ENCODE measurements around the gene INPP4B.
A peak's percentile ranks its signal among the peaks of the same experiment; 100 is the strongest.

Gene INPP4B

DNA sequence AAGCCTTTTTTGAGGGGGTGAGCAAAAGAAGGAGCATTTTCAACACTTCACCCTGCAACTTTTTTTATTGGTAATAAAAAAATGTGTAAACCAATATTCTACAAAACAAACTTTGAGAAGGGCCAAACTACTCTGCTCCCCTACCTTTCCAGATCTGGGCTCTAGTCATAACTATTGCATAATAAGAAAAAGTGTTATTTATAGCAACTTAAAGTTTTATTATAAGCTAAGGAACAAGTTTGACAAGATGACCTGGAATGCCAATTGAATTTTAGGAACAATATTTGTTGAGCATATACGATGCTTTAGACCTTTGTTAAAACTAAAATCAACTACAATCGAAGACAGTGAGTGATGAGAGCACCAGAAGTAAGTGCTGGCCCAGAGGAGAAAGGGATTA is 800.1 kb downstream of the INPP4B start:
- WGBS (ENCODE audit: extremely low coverage, insufficient coverage, low lambda C conversion rate), result no CpG with 5 or more reads among the region's 2 CpGs
- no peak overlapping the region for H2BK5ac ChIP-seq (ENCODE audit: low read length)
- no peak for DNase-seq
- no peak overlapping the region for H2BK120ac ChIP-seq (ENCODE audit: low read depth, low read length)
- no peaks in the 10 kb centered on the region for H3K79me1 ChIP-seq (ENCODE audit: low read length)
- H3K4me1 ChIP-seq (ENCODE audit: control insufficient read depth, low read depth, low read length), result no peaks in the 10 kb centered on the region
- H4K5ac ChIP-seq (ENCODE audit: low read length), result no peak overlapping the region
- H3K79me2 ChIP-seq (ENCODE audit: control insufficient read depth, insufficient read depth, low read length), result no peaks in the 10 kb centered on the region
- no peak overlapping the region for H4K8ac ChIP-seq (ENCODE audit: low read depth, low read length)
- H3K27ac ChIP-seq (ENCODE audit: low read depth, low read length), result no peak overlapping the region
- no peak overlapping the region for H3K56ac ChIP-seq (ENCODE audit: low read length)
- no peak overlapping the region for H3K4me2 ChIP-seq (ENCODE audit: low read length)
- H2BK15ac ChIP-seq (replicated peaks; ENCODE audit: low read depth), result no peak overlapping the region
- no peak overlapping the region for H3K9ac ChIP-seq (ENCODE audit: low read length)
- H3K4me3 ChIP-seq (ENCODE audit: low read length), result no peak overlapping the region
- no peak overlapping the region for H2AK5ac ChIP-seq (ENCODE audit: low read length)
- no peak overlapping the region for H3K23ac ChIP-seq (ENCODE audit: low read length)
- no peaks in the 10 kb centered on the region for H3K36me3 ChIP-seq (ENCODE audit: control insufficient read depth, insufficient read depth, low read length)
- H3K27me3 ChIP-seq (ENCODE audit: insufficient read depth, low read length, poor library complexity), result no peaks in the 10 kb centered on the region
- no peak overlapping the region for H3K4ac ChIP-seq (ENCODE audit: low read depth, low read length)
- H3K18ac ChIP-seq (ENCODE audit: low read length), result no peak overlapping the region

DNA sequence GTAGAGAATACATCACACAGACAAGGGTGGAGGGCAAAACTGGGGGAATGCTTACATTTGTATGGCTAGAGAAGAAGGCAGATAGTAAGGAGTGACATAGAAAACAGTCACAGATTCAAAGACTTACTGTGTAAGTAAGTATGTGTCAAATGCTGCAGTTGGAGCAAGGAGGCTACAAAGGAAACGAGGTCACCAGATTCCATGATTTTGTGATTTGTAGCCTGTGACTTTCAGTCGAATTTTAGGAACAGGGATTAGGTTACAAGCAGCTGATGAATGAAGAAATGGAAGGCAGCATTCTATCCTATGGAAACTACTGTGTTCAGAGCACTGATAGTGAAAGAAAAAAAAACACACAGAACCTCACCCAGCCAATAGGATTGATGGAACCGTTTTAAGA is 801.8 kb downstream of the INPP4B start:
- Histone ChIP-seq H3K36me3 (ENCODE audit: control insufficient read depth, insufficient read depth, low read length) (no peaks in the 10 kb centered on the region), H2BK15ac (replicated peaks; ENCODE audit: low read depth) (no peak overlapping the region), H3K27ac (ENCODE audit: low read depth, low read length) (no peak overlapping the region)

DNA sequence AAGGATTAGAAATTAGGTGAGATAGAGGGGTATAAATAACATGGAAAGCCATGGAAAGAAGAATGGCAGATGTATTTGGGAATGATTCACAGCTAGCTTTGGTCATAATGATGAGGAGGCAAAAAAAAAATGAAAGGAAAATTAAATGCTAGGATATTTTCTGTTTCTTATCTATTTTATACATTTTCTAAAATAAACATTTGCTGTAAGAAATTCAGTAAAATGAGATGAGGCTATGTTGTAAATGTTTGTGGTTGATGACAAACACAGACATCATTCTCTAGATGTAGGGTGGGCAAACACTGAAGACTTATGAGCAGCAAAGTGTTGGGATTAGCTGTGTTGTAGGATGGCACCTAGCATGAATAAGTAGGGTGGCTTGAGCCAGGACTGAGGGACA is 802.6 kb downstream of the INPP4B start:
- no peaks in the 10 kb centered on the region for H3K27me3 ChIP-seq (ENCODE audit: insufficient read depth, low read length, poor library complexity)
- no peak overlapping the region for H2AK5ac ChIP-seq (ENCODE audit: low read length)
- no peaks in the 10 kb centered on the region for H3K79me1 ChIP-seq (ENCODE audit: low read length)
- H3K4me2 ChIP-seq (ENCODE audit: low read length), result no peak overlapping the region
- H3K9ac ChIP-seq (ENCODE audit: low read length), result no peak overlapping the region
- no peak overlapping the region for H4K8ac ChIP-seq (ENCODE audit: low read depth, low read length)
- no peak for DNase-seq
- no peak overlapping the region for H2BK120ac ChIP-seq (ENCODE audit: low read depth, low read length)
- H3K4me1 ChIP-seq (ENCODE audit: control insufficient read depth, low read depth, low read length), result no peaks in the 10 kb centered on the region
- H3K18ac ChIP-seq (ENCODE audit: low read length), result no peak overlapping the region
- no peak overlapping the region for H3K4me3 ChIP-seq (ENCODE audit: low read length)
- H2BK15ac ChIP-seq (replicated peaks; ENCODE audit: low read depth), result no peak overlapping the region
- H3K56ac ChIP-seq (ENCODE audit: low read length), result no peak overlapping the region
- H3K79me2 ChIP-seq (ENCODE audit: control insufficient read depth, insufficient read depth, low read length), result no peaks in the 10 kb centered on the region
- H3K23ac ChIP-seq (ENCODE audit: low read length), result no peak overlapping the region
- H3K36me3 ChIP-seq (ENCODE audit: control insufficient read depth, insufficient read depth, low read length), result no peaks in the 10 kb centered on the region
- H3K27ac ChIP-seq (ENCODE audit: low read depth, low read length), result no peak overlapping the region
- no peak overlapping the region for H4K5ac ChIP-seq (ENCODE audit: low read length)
- H2BK5ac ChIP-seq (ENCODE audit: low read length), result no peak overlapping the region
- no peak overlapping the region for H3K4ac ChIP-seq (ENCODE audit: low read depth, low read length)

More for the DNA sequence above, 801.8 kb downstream of the INPP4B start:
- Histone ChIP-seq H4K5ac (ENCODE audit: low read length) (no peak overlapping the region), H3K4ac (ENCODE audit: low read depth, low read length) (no peak overlapping the region), H4K8ac (ENCODE audit: low read depth, low read length) (no peak overlapping the region), H3K79me2 (ENCODE audit: control insufficient read depth, insufficient read depth, low read length) (no peaks in the 10 kb centered on the region), H3K56ac (ENCODE audit: low read length) (no peak overlapping the region), H3K4me1 (ENCODE audit: control insufficient read depth, low read depth, low read length) (no peaks in the 10 kb centered on the region), H2AK5ac (ENCODE audit: low read length) (no peak overlapping the region), H2BK120ac (ENCODE audit: low read depth, low read length) (no peak overlapping the region), H3K9ac (ENCODE audit: low read length) (no peak overlapping the region), H3K18ac (ENCODE audit: low read length) (no peak overlapping the region), H3K4me2 (ENCODE audit: low read length) (no peak overlapping the region), H3K79me1 (ENCODE audit: low read length) (no peaks in the 10 kb centered on the region), H3K23ac (ENCODE audit: low read length) (no peak overlapping the region), H2BK5ac (ENCODE audit: low read length) (no peak overlapping the region), H3K27me3 (ENCODE audit: insufficient read depth, low read length, poor library complexity) (no peaks in the 10 kb centered on the region), H3K4me3 (ENCODE audit: low read length) (no peak overlapping the region)
- peak; percentile 49 for DNase-seq
- WGBS (ENCODE audit: extremely low coverage, insufficient coverage, low lambda C conversion rate), result no CpG with 5 or more reads among the region's 3 CpGs

DNA sequence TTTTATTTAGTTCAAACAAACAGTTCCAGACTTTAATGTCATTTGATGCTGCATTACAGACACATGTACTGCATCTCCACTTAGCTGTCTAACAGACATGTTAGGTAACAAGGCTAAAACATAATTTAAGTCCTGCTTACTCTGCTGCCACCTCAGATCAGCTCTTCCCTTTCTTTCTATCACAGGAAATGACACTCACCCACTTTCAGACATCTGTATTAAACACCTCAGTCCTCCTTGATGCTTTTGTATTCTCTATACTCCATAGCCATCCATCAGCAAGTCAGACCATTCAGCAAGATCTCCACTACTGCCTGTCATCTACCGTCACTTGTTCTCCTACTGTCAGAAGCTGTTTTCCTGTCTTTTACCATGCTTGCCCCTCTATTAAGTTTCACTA is 804.3 kb downstream of the INPP4B start:
- Histone ChIP-seq H3K27me3 (ENCODE audit: insufficient read depth, low read length, poor library complexity) (no peaks in the 10 kb centered on the region), H3K9ac (ENCODE audit: low read length) (no peak overlapping the region), H4K8ac (ENCODE audit: low read depth, low read length) (no peak overlapping the region), H3K56ac (ENCODE audit: low read length) (no peak overlapping the region), H4K5ac (ENCODE audit: low read length) (no peak overlapping the region), H3K27ac (ENCODE audit: low read depth, low read length) (no peak overlapping the region), H3K18ac (ENCODE audit: low read length) (no peak overlapping the region), H3K36me3 (ENCODE audit: control insufficient read depth, insufficient read depth, low read length) (no peaks in the 10 kb centered on the region), H3K4me1 (ENCODE audit: control insufficient read depth, low read depth, low read length) (no peaks in the 10 kb centered on the region), H3K79me1 (ENCODE audit: low read length) (no peaks in the 10 kb centered on the region), H2BK5ac (ENCODE audit: low read length) (no peak overlapping the region), H3K4me2 (ENCODE audit: low read length) (no peak overlapping the region), H3K4me3 (ENCODE audit: low read length) (no peak overlapping the region), H3K23ac (ENCODE audit: low read length) (no peak overlapping the region), H2AK5ac (ENCODE audit: low read length) (no peak overlapping the region), H2BK15ac (replicated peaks; ENCODE audit: low read depth) (no peak overlapping the region), H2BK120ac (ENCODE audit: low read depth, low read length) (no peak overlapping the region), H3K4ac (ENCODE audit: low read depth, low read length) (no peak overlapping the region), H3K79me2 (ENCODE audit: control insufficient read depth, insufficient read depth, low read length) (no peaks in the 10 kb centered on the region)
- no peak for DNase-seq
- no CpG with 5 or more reads among the region's 1 CpG for WGBS (ENCODE audit: extremely low coverage, insufficient coverage, low lambda C conversion rate)

DNA sequence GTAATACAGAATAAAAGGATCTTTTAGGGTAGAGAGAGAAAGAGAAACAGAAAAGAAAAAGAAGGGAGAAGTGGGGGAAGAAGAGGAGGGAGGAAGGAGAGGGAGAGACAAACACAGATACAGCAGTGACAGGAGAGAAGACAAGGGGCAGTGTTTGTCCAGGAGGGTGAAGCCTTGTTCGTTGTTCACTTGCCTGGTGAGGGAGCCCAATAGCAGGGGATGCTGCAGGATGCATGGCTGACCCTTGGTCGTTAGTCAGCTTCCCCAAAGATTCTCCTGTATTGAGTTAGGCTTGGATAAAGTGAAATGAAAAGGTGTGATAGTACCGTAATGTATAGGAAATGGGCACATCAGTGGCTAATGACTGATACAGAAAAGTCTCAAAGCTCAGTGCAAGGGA is 806.1 kb downstream of the INPP4B start:
- Histone ChIP-seq H3K4ac (ENCODE audit: low read depth, low read length) (no peak overlapping the region), H3K27me3 (ENCODE audit: insufficient read depth, low read length, poor library complexity) (no peaks in the 10 kb centered on the region), H3K18ac (ENCODE audit: low read length) (no peak overlapping the region), H3K79me1 (ENCODE audit: low read length) (no peaks in the 10 kb centered on the region), H3K27ac (ENCODE audit: low read depth, low read length) (no peak overlapping the region), H2BK15ac (replicated peaks; ENCODE audit: low read depth) (no peak overlapping the region), H3K56ac (ENCODE audit: low read length) (no peak overlapping the region), H3K4me1 (ENCODE audit: control insufficient read depth, low read depth, low read length) (no peaks in the 10 kb centered on the region), H3K4me2 (ENCODE audit: low read length) (no peak overlapping the region), H4K5ac (ENCODE audit: low read length) (no peak overlapping the region), H4K8ac (ENCODE audit: low read depth, low read length) (no peak overlapping the region), H2BK120ac (ENCODE audit: low read depth, low read length) (no peak overlapping the region), H3K4me3 (ENCODE audit: low read length) (no peak overlapping the region), H3K9ac (ENCODE audit: low read length) (no peak overlapping the region), H3K23ac (ENCODE audit: low read length) (no peak overlapping the region), H2AK5ac (ENCODE audit: low read length) (no peak overlapping the region), H3K36me3 (ENCODE audit: control insufficient read depth, insufficient read depth, low read length) (no peaks in the 10 kb centered on the region), H2BK5ac (ENCODE audit: low read length) (no peak overlapping the region), H3K79me2 (ENCODE audit: control insufficient read depth, insufficient read depth, low read length) (no peaks in the 10 kb centered on the region)
- no CpG with 5 or more reads among the region's 3 CpGs for WGBS (ENCODE audit: extremely low coverage, insufficient coverage, low lambda C conversion rate)
- DNase-seq, result peak; percentile 33

DNA sequence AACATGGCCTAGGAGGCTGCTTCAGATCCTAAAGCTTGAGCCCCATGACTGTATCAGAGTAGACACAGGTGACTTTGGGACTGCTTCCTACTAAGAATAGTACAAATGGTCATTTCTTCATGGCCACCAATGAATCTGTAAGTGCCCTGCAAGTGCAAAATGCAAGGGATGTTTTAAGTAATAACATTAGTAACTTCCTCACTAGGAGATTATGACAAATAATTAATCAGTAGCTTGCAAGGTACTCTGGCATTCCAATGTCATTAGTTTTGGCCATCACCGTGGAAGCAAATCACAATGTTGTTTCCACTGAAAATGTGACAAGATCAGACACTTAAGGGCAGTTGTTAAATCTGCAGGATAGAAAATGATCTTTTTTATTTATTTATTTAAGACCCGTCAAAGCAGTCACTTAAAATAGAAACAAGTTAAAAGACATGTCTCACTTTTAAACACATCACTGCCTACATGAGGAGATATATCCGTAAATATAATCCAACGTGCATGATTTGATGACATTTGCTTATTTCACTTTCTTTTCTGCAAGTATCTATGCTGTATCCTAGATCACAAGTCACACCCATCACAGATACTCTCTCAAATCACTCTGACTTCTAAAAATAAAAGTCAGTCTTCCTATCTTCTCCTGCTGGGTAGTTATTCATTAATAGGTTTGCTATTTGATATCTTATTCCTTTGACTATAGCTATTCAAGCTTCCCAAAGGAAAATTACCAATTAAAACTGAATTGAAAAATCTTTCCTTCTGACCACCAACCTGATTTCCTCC is 809.1 kb downstream of the INPP4B start:
- no CpG with 5 or more reads among the region's 4 CpGs for WGBS (ENCODE audit: extremely low coverage, insufficient coverage, low lambda C conversion rate)
- Histone ChIP-seq H3K18ac (ENCODE audit: low read length) (no peak overlapping the region), H3K27ac (ENCODE audit: low read depth, low read length) (no peak overlapping the region), H3K4me2 (ENCODE audit: low read length) (no peak overlapping the region), H3K23ac (ENCODE audit: low read length) (no peak overlapping the region), H3K4me1 (ENCODE audit: control insufficient read depth, low read depth, low read length) (no peaks in the 10 kb centered on the region), H3K79me2 (ENCODE audit: control insufficient read depth, insufficient read depth, low read length) (no peaks in the 10 kb centered on the region), H4K8ac (ENCODE audit: low read depth, low read length) (no peak overlapping the region), H2AK5ac (ENCODE audit: low read length) (no peak overlapping the region), H3K27me3 (ENCODE audit: insufficient read depth, low read length, poor library complexity) (no peaks in the 10 kb centered on the region), H2BK120ac (ENCODE audit: low read depth, low read length) (no peak overlapping the region), H4K5ac (ENCODE audit: low read length) (no peak overlapping the region), H3K4me3 (ENCODE audit: low read length) (no peak overlapping the region), H3K4ac (ENCODE audit: low read depth, low read length) (no peak overlapping the region), H3K79me1 (ENCODE audit: low read length) (no peaks in the 10 kb centered on the region), H2BK5ac (ENCODE audit: low read length) (no peak overlapping the region), H3K9ac (ENCODE audit: low read length) (no peak overlapping the region), H3K56ac (ENCODE audit: low read length) (no peak overlapping the region), H2BK15ac (replicated peaks; ENCODE audit: low read depth) (no peak overlapping the region), H3K36me3 (ENCODE audit: control insufficient read depth, insufficient read depth, low read length) (no peaks in the 10 kb centered on the region)
- DNase-seq, result peak; percentile 0
